ENCODE results near the gene SMARCE1.

SMARCE1 gene

DNA sequence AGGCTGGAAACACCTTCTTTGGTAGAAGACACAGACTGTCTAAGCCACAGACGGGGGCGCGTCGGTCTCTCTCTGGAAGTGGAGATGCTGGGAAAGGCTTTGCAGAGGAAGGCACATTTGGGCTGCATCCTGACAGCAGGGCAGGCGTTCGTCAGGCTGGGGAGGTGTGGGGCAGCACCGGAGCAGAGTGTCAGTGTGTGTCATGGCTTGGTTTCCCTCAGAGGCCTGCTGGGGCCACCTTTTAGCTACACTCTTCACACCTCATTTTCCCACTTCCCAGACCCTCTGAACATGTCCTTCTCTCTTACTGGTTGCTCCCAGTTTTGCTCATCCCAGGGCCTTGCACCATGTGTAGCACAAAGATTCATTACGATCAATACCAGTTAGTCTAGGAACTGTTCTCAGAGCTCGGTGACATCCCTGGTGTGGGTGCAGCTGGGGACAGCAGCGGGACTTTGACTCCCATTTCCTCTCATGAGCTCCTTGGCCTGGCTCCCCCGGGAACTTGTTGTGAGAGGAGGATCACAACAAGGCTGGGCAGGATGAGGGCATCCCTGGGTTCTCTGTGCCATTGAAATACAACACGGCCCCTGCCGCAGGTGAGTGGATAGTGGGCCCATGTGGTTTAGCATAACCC lies 33.1 kb downstream of the SMARCE1 start:
- H3K4me3 ChIP-seq (replicated peaks; ENCODE audit: low read depth, low read length), result no peak overlapping the region
- TF ChIP-seq, protein P1, sequence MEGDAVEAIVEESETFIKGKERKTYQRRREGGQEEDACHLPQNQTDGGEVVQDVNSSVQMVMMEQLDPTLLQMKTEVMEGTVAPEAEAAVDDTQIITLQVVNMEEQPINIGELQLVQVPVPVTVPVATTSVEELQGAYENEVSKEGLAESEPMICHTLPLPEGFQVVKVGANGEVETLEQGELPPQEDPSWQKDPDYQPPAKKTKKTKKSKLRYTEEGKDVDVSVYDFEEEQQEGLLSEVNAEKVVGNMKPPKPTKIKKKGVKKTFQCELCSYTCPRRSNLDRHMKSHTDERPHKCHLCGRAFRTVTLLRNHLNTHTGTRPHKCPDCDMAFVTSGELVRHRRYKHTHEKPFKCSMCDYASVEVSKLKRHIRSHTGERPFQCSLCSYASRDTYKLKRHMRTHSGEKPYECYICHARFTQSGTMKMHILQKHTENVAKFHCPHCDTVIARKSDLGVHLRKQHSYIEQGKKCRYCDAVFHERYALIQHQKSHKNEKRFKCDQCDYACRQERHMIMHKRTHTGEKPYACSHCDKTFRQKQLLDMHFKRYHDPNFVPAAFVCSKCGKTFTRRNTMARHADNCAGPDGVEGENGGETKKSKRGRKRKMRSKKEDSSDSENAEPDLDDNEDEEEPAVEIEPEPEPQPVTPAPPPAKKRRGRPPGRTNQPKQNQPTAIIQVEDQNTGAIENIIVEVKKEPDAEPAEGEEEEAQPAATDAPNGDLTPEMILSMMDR (IDR thresholded peaks at IDR 0.05; ENCODE audit: low read depth, low read length, missing control alignments), result no peak
- no peak for DNase-seq (ENCODE audit: extremely low read depth, low read depth)

- TF ChIP-seq, protein P1 (IDR thresholded peaks at IDR 0.05; ENCODE audit: low read depth, low read length, missing control alignments), result no peak
- no peak overlapping the region for H3K4me3 ChIP-seq (replicated peaks; ENCODE audit: low read depth, low read length)
- DNase-seq (ENCODE audit: extremely low read depth, low read depth), result no peak
These were observed 34.0 kb downstream of the SMARCE1 start for GRCh38 chr17:40613467-40614154.

DNA sequence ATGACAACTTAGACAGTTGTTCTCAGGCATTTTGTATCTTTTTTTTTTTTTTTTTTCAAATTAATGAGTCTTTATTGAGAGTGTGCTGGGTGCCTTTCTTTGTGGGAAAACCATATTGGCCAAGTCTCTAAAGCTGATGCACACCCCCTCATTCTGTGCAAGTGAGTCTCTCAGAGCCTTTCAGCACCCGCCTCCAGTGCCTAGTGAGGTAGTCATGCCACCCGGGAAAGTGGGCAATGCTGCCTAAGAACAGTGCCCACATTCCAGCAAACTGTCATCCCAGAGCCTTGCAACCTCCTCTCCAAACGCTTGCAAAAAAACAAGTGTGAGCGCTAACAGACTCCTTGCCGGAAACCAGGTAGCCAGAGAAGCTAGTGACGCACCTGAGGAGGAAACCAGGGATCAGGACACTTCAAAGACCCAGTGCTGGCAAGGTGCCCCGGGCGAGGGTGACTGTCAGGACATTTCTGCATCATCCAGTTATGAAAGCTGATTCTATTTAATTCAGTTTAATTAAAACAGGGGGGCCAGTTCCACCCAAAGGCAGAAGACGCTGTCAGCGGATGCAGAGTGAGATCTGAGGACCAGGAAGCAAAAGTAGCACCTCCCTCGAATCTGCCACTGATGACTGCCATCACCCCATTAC lies 34.9 kb downstream of the SMARCE1 start:
- H3K4me3 ChIP-seq (replicated peaks; ENCODE audit: low read depth, low read length), result no peak overlapping the region
- DNase-seq (ENCODE audit: extremely low read depth, low read depth), result no peak
- TF ChIP-seq, protein P1 (IDR thresholded peaks at IDR 0.05; ENCODE audit: low read depth, low read length, missing control alignments), result no peak

DNA sequence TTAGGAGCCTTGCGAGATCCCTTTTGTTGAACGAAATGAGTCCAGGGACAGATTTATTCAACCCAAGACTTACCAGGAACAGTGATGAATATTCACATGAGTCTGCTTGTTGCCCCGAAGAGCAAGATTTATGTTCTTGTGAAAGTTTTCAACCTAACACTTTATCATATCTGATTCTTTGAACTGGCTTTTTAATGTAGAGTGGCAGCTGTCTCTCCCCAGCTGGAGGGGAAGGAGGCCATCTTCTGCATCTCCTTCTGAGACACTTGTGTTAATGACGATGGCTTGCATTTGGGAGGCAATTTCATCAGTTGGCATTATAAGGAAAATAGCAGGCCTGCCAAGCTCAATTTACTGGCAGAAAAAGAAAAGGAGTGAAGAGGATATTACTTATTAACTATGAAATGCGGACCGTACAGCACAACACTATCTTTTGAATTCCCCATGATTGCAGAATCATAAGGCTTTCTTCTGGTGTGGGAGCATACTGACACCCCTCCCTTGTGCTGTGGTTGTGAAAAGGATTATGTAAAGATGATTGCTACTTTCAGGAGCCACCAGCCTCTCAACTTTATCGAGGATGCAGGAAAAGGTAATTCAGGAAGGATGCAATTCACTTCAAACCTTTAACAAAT lies 35.7 kb downstream of the SMARCE1 start:
- DNase-seq (ENCODE audit: extremely low read depth, low read depth), result no peak
- H3K4me3 ChIP-seq (replicated peaks; ENCODE audit: low read depth, low read length), result no peak overlapping the region
- TF ChIP-seq, protein P1 (IDR thresholded peaks at IDR 0.05; ENCODE audit: low read depth, low read length, missing control alignments), result no peak

- H3K4me3 ChIP-seq (replicated peaks; ENCODE audit: low read depth, low read length), result no peak overlapping the region
- DNase-seq (ENCODE audit: extremely low read depth, low read depth), result no peak
- TF ChIP-seq, protein P1 (IDR thresholded peaks at IDR 0.05; ENCODE audit: low read depth, low read length, missing control alignments), result no peak
These were observed 37.3 kb downstream of the SMARCE1 start for GRCh38 chr17:40610359-40610758.

DNA sequence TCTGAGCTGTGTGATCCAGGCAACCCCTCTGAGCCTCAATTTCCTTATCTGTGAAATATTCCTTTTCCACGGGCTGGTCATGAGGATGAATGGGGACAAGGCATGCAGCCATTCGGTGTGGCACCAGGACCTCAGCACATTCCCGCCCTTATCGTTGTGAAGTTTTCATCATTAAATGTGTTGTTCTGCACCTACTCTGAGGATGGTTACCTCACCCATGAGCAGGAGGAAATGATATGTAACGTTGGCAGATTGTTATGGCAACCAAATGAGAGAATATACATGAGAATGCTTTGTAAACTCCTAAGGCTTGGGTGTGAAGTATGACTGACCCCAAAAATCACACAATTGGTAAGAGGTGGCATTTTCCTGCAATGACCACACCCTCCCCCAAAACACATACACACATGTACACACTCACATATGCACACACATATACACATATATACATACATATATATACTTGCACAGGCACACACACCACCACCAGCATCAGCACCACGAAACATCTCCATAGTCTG lies 39.5 kb downstream of the SMARCE1 start:
- no peak for DNase-seq (ENCODE audit: extremely low read depth, low read depth)
- TF ChIP-seq, protein P1 (IDR thresholded peaks at IDR 0.05; ENCODE audit: low read depth, low read length, missing control alignments), result no peak
- H3K4me3 ChIP-seq (replicated peaks; ENCODE audit: low read depth, low read length), result no peak overlapping the region

All from HFF-Myc (cell line).